Ureter (tissue), 1 donor: ENCODE results near the gene INSRR. TPM values are rescaled to one million over a fixed set of nuclear protein-coding genes. Genes with fewer than 3 reads are reported as not detected.

ENCODE experiments used
- DNase-seq: peaks from one replicate; pipeline ENCODE4 v3.0.0-alpha.2; 2020; ENCODE audit warnings: low spot score
- total RNA-seq: library from RNA; stranded (reverse); gene quantifications from one replicate; pipeline ENCODE4 v1.2.4, GENCODE V29; 2023
- donor health status: DM: yes; HTN: yes; CAD: no.

Gene INSRR
- total RNA-seq, 1 donor from 2014 or later = 0.13 TPM

- no peak for DNase-seq
Observed at GRCh38 chr1:156806512-156807440, 52.1 kb downstream of the INSRR start.

- peak; percentile 82 for DNase-seq
Observed at GRCh38 chr1:156805766-156806511, 53.0 kb downstream of the INSRR start.

GRCh38 chr1:156804572-156805243, 54.2 kb downstream of the INSRR start:
- DNase-seq = no peak

- DNase-seq = no peak
Observed at GRCh38 chr1:156804026-156804425, 54.9 kb downstream of the INSRR start.

- no peak for DNase-seq
Observed at GRCh38 chr1:156803086-156803851, 55.6 kb downstream of the INSRR start.

GRCh38 chr1:156802421-156802935, 56.4 kb downstream of the INSRR start:
- no peak for DNase-seq

- no peak for DNase-seq
Observed at GRCh38 chr1:156801409-156802121, 57.4 kb downstream of the INSRR start.

- no peak for DNase-seq
Observed at GRCh38 chr1:156797212-156797871, 61.6 kb downstream of the INSRR start.

GRCh38 chr1:156796340-156797097, 62.4 kb downstream of the INSRR start:
- no peak for DNase-seq

- DNase-seq = no peak
Observed at GRCh38 chr1:156795787-156796186, 63.1 kb downstream of the INSRR start.

- no peak for DNase-seq
Observed at GRCh38 chr1:156795374-156795733, 63.6 kb downstream of the INSRR start.

- DNase-seq = no peak
Observed at GRCh38 chr1:156794506-156795373, 64.2 kb downstream of the INSRR start.

Other genes starting within 250 kb of the INSRR start
- gene HAPLN2, start 239.7 kb downstream of the INSRR start, total RNA-seq = 5.6 TPM
- gene BCAN, start 217.0 kb downstream of the INSRR start, total RNA-seq = 1.1 TPM
- 42.4 TPM for gene NES, start 181.7 kb downstream of the INSRR start, total RNA-seq
- gene CRABP2, start 153.5 kb downstream of the INSRR start, total RNA-seq = 229 TPM
- 49.5 TPM for gene METTL25B, start 130.6 kb downstream of the INSRR start, total RNA-seq
- gene ISG20L2, start 130.4 kb downstream of the INSRR start, total RNA-seq = 42.7 TPM
- 91.6 TPM for gene MRPL24, start 118.0 kb downstream of the INSRR start, total RNA-seq
- 151 TPM for gene HDGF, start 107.4 kb downstream of the INSRR start, total RNA-seq
- gene PRCC, start 91.6 kb downstream of the INSRR start, total RNA-seq = 70.9 TPM
- 6.7 TPM for gene SH2D2A, start 42.3 kb downstream of the INSRR start, total RNA-seq
- gene NTRK1, start 1.7 kb upstream of the INSRR start, total RNA-seq = 1.7 TPM
- 10.0 TPM for gene PEAR1, start 34.6 kb upstream of the INSRR start, total RNA-seq
- not detected for gene LRRC71, start 61.5 kb upstream of the INSRR start, total RNA-seq
- gene ARHGEF11, start 186.6 kb upstream of the INSRR start, total RNA-seq = 47.4 TPM
- not detected for gene ETV3L, start 240.7 kb upstream of the INSRR start, total RNA-seq